ENCODE data around the gene VPS26A. TPM values are rescaled to one million over a fixed set of nuclear protein-coding genes. Genes with fewer than 3 reads are reported as not detected.

Gene VPS26A
- total RNA-seq, 4 donors from 2014 or later: 32.3 to 36.3 (median 34.0) TPM

GRCh38 chr10:69090685-69091084 is 33.3 kb upstream of the VPS26A start:
- 89% methylated on average over 1 of the region's 1 CpG for WGBS, 2 donors
- no peak for DNase-seq (ENCODE audit: low spot score in 2 of 2)
- H3K4me3 ChIP-seq (ENCODE audit: low read depth, poor library complexity, severe bottlenecking): no peak overlapping the region
- TF ChIP-seq CTCF (IDR thresholded peaks at IDR 0.05) (no peak), POLR2A (IDR thresholded peaks at IDR 0.05) (no peak)
- intact Hi-C loops (cut with DNase I; ENCODE audit: low total_unique reads): loop anchor here (10.0 kb wide), 1 partner anchor 96 kb away; no protein-coding TSS in a partner anchor

- TF ChIP-seq POLR2A (IDR thresholded peaks at IDR 0.05) (no peak), CTCF (IDR thresholded peaks at IDR 0.05) (no peak)
- intact Hi-C loops (cut with DNase I; ENCODE audit: low total_unique reads): loop anchor here (10.0 kb wide), 1 partner anchor 96 kb away; no protein-coding TSS in a partner anchor
- H3K4me3 ChIP-seq (ENCODE audit: low read depth, poor library complexity, severe bottlenecking): no peak overlapping the region
- WGBS, 2 donors: 65 to 69% methylated on average over 8 of the region's 8 CpGs
- DNase-seq (ENCODE audit: low spot score in 2 of 2): no peak
These were observed 32.8 kb upstream of the VPS26A start for GRCh38 chr10:69091143-69091651.

- WGBS, 2 donors: 45 to 49% methylated on average over 17 of the region's 17 CpGs
- DNase-seq (ENCODE audit: low spot score in 2 of 2): peak; percentile 84 to 89
- intact Hi-C loops (cut with DNase I; ENCODE audit: low total_unique reads): loop anchor here (10.0 kb wide), 1 partner anchor 98 kb away; no protein-coding TSS in a partner anchor
- no peak for TF ChIP-seq POLR2A (IDR thresholded peaks at IDR 0.05)
- TF ChIP-seq CTCF (IDR thresholded peaks at IDR 0.05): no peak
- H3K4me3 ChIP-seq (ENCODE audit: low read depth, poor library complexity, severe bottlenecking): no peak overlapping the region
These were observed 30.8 kb upstream of the VPS26A start for GRCh38 chr10:69092959-69093850.

- intact Hi-C loops (cut with DNase I; ENCODE audit: low total_unique reads): loop anchor here (10.0 kb wide), 1 partner anchor 99 kb away; no protein-coding TSS in a partner anchor
- 90 to 91% methylated on average over 1 of the region's 1 CpG for WGBS, 2 donors
- H3K4me3 ChIP-seq (ENCODE audit: low read depth, poor library complexity, severe bottlenecking): no peak overlapping the region
- no peak for DNase-seq (ENCODE audit: low spot score in 2 of 2)
- TF ChIP-seq POLR2A (IDR thresholded peaks at IDR 0.05) (no peak), CTCF (IDR thresholded peaks at IDR 0.05) (no peak)
These were observed 30.0 kb upstream of the VPS26A start for GRCh38 chr10:69093933-69094332.

- DNase-seq (ENCODE audit: low spot score in 2 of 2): no peak
- no peak for TF ChIP-seq CTCF (IDR thresholded peaks at IDR 0.05)
- no peak for TF ChIP-seq POLR2A (IDR thresholded peaks at IDR 0.05)
- intact Hi-C loops (cut with DNase I; ENCODE audit: low total_unique reads): loop anchor here (10.0 kb wide), 1 partner anchor 101 kb away; no protein-coding TSS in a partner anchor
- no peak overlapping the region for H3K4me3 ChIP-seq (ENCODE audit: low read depth, poor library complexity, severe bottlenecking)
- 73 to 86% methylated on average over 2 of the region's 2 CpGs for WGBS, 2 donors
These were observed 27.9 kb upstream of the VPS26A start for GRCh38 chr10:69096045-69096444.
